ENCODE data around the gene HAND1.

The HAND1 gene

DNA sequence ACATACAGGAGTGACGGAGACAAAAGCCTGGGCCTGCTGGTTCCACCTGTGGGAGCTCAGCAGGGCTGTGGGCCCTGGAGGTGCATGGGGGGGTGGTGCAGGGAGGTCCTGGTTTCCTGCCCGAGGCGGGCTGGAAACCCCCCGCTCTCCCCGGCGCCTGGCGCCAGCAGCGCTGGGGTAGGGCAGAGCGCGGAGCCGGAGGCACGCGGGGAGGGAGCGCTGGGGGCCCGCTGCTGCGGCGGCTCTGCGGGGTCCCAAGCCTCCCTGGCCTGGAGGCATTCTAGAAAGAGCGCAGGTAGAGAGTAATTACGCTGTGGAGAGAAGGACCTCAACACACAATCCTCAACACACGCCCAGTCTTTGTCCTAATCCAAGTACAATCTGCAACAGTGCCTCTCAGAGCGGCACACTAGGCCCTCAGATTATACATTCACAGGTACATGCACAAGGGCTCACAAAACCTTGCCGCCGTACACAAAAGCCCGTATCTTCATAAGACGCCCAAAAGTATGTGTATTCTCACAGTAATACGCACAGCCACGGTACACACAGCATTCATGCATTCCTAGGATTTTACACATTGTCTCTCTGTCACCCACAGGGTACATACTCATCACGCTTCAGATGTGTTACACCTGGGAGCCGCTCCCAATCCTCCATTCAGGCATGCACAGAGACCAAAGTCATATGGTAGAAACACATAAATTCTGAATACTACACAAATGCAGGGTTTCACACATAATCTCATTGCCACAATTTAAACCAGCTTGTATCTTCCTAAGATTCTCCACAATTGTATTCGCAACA is 2.1 kb upstream of the HAND1 start:
- in situ Hi-C loops (cut with MboI; ENCODE audit: low sequenced_read_pairs): no loop called here

GRCh38 chr5:154479160-154479943 is 1.3 kb upstream of the HAND1 start:
- in situ Hi-C loops (cut with MboI; ENCODE audit: low sequenced_read_pairs): no loop called here

GRCh38 chr5:154478752-154479159 is 729 bp upstream of the HAND1 start:
- in situ Hi-C loops (cut with MboI; ENCODE audit: low sequenced_read_pairs): no loop called here

GRCh38 chr5:154477382-154478223 is 424 bp downstream of the HAND1 start:
- in situ Hi-C loops (cut with MboI; ENCODE audit: low sequenced_read_pairs): no loop called here

DNA sequence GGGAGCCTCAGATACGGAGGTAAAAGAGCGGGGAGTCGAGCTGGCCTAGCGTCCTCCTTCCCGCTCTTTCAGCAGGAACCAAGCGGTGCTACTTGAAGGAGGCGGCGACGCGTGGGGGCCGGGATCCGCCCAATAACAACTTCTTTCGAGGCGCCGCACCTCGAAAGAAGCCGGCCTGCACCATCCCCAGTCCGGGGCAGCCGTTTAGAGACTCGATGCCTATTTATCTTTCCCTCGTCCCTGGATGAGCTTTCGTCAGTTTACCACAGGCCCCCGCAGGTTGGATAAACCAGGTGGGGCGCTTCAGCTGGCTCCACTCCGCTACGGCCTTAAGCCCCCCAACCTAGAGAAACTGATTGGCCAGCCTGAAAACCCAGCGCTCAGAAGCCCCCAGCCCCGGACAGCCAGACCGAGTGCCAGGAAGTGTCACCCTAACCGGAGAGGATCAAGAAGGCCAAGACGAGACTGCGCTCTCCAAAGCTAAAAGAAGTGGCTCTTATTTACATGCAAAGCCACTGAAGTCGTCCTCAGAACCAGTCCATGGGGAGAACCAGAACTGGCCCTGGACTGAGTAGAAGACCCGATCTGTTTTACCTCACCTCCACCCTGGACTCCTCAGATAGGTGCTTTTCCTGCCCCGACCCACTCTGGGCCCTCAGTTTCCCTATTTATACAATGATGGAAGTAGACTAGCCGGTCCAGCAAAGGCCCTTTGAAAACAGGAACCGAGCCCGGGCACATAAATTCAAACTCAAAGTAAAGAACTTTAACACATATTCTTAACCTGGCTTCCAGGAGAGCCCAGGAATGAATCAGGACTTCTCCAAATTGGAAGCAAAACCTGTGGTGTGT is 1.4 kb downstream of the HAND1 start:
- in situ Hi-C loops (cut with MboI; ENCODE audit: low sequenced_read_pairs): no loop called here

- in situ Hi-C loops (cut with MboI; ENCODE audit: low sequenced_read_pairs): no loop called here
These were observed 2.3 kb downstream of the HAND1 start for GRCh38 chr5:154475591-154476353.

DNA sequence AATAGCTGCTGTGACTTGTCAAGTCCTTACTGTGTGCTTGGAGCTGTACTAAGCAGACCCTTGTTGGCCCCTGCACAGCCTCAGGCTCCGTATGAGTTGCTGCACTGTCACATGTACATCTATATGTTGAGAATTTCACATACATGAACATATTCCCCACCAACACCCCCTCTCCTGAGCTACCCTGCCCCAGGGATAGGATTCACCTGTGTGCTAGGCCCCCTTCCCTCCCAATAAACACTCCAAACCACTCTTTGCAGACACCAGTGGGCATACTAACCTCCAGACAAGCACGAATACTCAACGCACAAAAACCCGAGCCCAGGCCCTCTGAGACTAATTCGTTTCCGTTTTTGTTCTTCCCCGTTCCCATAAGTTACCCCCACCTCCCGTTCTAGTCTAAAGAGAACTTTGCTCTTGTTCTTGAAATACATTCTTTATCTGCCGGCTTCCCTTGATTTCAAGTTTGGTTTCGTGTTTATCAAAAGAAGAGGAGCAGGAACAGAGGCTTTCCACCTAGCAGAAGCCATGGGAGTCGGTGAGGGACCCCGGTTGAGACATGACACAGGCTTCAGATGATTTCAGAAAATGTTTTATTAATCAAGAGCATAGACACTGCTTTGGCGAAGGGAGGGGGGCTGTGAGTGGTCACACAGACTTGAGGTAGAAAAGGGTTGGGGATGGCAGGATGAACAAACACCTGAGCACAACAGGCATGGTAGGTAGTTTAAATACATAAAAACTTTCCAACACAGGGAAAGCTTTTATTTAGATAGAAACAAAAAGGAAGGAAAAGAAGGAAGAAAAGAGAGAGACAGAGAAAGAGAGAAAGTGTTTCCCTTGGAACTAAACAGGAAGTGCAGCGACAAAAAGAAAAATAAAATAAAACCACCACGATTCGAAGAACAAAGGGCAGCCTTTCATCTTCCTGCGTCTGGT is 3.4 kb downstream of the HAND1 start:
- in situ Hi-C loops (cut with MboI; ENCODE audit: low sequenced_read_pairs): no loop called here

DNA sequence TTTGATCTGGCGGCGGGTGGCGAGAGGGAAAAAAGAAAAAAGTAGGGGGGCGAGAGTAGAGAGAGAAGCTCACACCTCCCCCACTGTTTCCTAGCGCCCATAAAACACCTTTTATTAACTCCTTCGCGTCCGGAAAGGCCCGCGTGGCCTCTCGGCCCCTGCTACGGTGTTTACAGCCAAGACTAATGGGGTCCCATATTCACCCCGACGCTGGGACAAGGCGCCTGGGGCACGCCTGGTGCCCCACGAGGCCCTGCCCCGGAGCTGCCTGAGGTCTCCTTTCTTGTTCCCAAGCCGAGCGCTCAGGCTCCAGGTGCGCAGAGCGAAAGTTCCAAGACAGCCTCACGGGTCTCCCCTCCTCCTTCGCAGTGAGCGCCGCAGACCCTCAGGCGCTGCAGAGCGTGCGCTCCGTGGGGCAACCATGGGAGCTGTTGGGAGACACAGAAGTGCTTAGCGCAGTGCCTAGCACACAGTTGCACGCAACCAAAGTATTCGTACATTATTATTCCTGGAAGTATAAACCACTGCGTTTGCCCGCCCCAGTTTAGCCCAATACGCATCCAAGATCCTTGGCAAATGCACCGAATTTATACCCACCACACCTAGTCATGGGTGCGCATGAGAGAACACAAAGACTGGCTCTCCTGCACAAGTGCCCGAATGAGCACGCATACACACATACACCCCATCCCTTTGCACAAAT is 4.3 kb downstream of the HAND1 start:
- in situ Hi-C loops (cut with MboI; ENCODE audit: low sequenced_read_pairs): no loop called here

DNA sequence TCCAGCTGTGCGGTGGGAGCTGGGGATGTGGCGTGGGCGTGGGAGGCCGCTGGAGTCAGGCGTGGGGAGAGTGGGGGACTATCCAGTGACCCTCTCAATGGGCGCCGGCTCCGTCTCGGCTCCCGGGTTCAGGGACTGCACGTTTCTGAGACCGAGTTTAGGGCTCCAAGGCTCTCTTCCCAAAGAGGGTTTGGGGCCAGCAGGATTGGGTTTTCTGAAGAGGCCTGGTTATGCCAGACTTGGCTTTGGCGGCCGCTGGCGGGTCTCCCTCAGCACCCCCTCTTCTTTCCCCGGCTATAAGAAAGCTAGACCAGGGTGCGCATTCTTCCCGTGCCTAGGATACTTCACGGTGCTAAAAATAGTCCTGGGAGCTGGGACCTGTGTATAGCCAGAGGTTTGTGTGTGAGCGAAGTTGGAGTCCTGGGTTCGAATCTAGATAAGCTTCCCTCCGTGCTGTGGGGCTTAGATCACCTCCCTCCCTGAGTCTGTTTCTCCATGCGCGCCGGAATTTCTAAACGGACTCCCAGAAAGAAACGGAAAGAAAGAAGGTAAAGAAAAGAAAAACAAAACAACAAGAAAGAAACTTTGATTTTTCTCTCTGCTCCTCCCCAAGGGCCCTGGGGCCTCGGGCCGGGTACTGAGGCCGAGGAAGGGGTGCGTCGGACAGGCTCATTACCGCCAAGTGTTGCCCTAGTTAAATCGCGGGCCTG is 5.0 kb downstream of the HAND1 start:
- in situ Hi-C loops (cut with MboI; ENCODE audit: low sequenced_read_pairs): no loop called here

GRCh38 chr5:154470947-154471870 is 6.8 kb downstream of the HAND1 start:
- in situ Hi-C loops (cut with MboI; ENCODE audit: low sequenced_read_pairs): no loop called here

- in situ Hi-C loops (cut with MboI; ENCODE audit: low sequenced_read_pairs): no loop called here
These were observed 7.9 kb downstream of the HAND1 start for GRCh38 chr5:154470137-154470536.

DNA sequence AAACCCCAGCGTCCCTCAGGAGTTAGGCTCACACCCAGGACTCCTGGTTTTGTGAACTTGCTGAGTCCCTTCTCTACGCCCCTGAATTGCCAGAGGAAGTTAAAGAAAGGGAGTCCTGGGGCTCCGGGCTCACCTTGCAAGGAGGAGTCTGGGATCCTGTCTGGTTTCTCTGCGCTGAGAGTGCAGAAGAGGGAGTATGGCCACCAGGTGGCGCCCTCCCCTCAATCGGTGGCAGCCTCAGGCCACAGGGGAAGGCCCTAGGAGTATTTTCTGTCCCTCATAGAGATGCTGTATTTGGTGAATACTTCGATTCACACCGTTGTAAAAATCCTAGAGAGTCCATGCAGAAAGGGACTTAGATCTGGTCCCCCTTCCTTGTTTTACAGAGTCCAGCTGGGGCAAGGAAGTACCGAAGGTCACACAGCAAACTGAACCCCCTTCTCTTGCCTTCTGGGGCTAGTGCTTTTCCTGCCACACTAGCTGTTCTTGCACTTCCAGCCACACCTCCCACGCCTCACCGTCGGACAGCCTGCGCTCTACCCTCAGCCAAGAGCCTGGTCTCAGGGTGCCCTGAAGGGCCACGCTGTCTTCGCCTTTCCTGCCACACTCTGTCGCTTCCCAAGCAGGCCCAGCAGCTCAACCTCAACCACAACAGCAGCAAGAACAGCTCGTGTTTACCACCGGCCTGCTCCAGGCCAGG is 10.2 kb downstream of the HAND1 start:
- in situ Hi-C loops (cut with MboI; ENCODE audit: low sequenced_read_pairs): no loop called here

GRCh38 chr5:154466671-154467070 is 11.4 kb downstream of the HAND1 start:
- in situ Hi-C loops (cut with MboI; ENCODE audit: low sequenced_read_pairs): no loop called here

DNA sequence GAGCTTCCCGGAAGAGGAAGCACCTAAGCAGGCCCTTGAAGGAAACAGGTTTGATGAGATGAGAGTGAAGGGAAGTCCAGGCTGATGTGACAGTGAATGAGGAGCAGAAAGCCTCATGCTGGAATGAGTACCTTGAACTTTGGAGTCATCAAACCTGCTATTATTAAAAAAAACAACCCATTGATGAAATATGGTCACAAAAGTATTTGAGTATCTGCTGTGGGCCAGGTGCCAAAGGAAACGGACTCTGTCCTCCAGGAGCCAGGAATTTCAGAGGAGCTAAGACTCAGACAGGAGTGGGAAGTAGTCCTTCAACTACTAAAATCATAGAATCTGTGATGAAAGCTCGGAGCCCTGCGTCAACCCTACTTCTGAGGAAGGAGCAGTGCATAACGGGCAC is 11.9 kb downstream of the HAND1 start:
- in situ Hi-C loops (cut with MboI; ENCODE audit: low sequenced_read_pairs): no loop called here

DNA sequence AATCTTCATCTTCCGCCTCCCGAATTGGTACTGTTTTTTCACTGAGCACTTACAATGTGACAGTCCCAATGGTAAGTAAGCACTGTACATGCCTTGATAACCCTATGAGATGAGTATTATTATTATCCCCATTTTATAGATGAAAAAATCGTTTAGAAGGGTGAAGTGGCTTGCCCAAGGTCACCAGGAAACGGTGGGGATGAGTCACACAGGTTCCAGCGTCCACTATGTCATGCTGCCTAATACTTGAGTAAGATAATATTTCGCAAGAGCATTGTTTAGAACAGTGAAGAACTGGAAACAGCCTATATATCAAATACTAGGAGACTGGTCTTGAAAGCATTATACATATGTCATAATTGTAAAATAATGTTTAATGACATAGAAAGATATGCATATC is 12.9 kb downstream of the HAND1 start:
- in situ Hi-C loops (cut with MboI; ENCODE audit: low sequenced_read_pairs): no loop called here

- in situ Hi-C loops (cut with MboI; ENCODE audit: low sequenced_read_pairs): no loop called here
These were observed 13.6 kb downstream of the HAND1 start for GRCh38 chr5:154464438-154464837.
